ENCODE measurements around the gene TTYH2. TPM values are rescaled to one million over a fixed set of nuclear protein-coding genes. Genes with fewer than 3 reads are reported as not detected.
"Not testable (repeated sequence)": the region's sequence is repeated elsewhere in the genome, so short reads cannot be mapped to it uniquely, and the experiment has no call there.

The TTYH2 gene
- polyA plus RNA-seq, 4 donors = 14.8 to 39.4 (median 15.9) TPM

GRCh38 chr17:74252211-74252610, 38.8 kb downstream of the TTYH2 start:
- no peak for DNase-seq (ENCODE audit: low read depth in 4 of 4, low spot score in 3 of 4)

- no peak for DNase-seq (ENCODE audit: low read depth in 4 of 4, low spot score in 3 of 4)
These were observed 39.7 kb downstream of the TTYH2 start for GRCh38 chr17:74253036-74253435.

- no peak for DNase-seq (ENCODE audit: low read depth in 4 of 4, low spot score in 3 of 4)
These were observed 43.9 kb downstream of the TTYH2 start for GRCh38 chr17:74257311-74257710.

- DNase-seq (ENCODE audit: low read depth in 4 of 4, low spot score in 3 of 4) = no peak
These were observed 46.5 kb downstream of the TTYH2 start for GRCh38 chr17:74259667-74260524.

- no peak for DNase-seq (ENCODE audit: low read depth in 4 of 4, low spot score in 3 of 4)
These were observed 47.1 kb downstream of the TTYH2 start for GRCh38 chr17:74260525-74260850.

- DNase-seq (ENCODE audit: low read depth in 4 of 4, low spot score in 3 of 4) = no peak
These were observed 49.2 kb downstream of the TTYH2 start for GRCh38 chr17:74262601-74263000.

GRCh38 chr17:74267054-74267453, 53.7 kb downstream of the TTYH2 start:
- DNase-seq (ENCODE audit: low read depth in 4 of 4, low spot score in 3 of 4) = not testable (repeated sequence)

GRCh38 chr17:74267579-74267978, 54.2 kb downstream of the TTYH2 start:
- no peak for DNase-seq (ENCODE audit: low read depth in 4 of 4, low spot score in 3 of 4)

GRCh38 chr17:74267987-74268499, 54.7 kb downstream of the TTYH2 start:
- DNase-seq (ENCODE audit: low read depth in 4 of 4, low spot score in 3 of 4) = no peak

- DNase-seq (ENCODE audit: low read depth in 4 of 4, low spot score in 3 of 4) = no peak
These were observed 55.2 kb downstream of the TTYH2 start for GRCh38 chr17:74268558-74268957.

- DNase-seq (ENCODE audit: low read depth in 4 of 4, low spot score in 3 of 4) = no peak
These were observed 57.0 kb downstream of the TTYH2 start for GRCh38 chr17:74270333-74270732.

- no peak for DNase-seq (ENCODE audit: low read depth in 4 of 4, low spot score in 3 of 4)
These were observed 57.9 kb downstream of the TTYH2 start for GRCh38 chr17:74271281-74271680.

GRCh38 chr17:74271901-74272561, 58.7 kb downstream of the TTYH2 start:
- no peak for DNase-seq (ENCODE audit: low read depth in 4 of 4, low spot score in 3 of 4)

GRCh38 chr17:74272731-74273201, 59.4 kb downstream of the TTYH2 start:
- no peak for DNase-seq (ENCODE audit: low read depth in 4 of 4, low spot score in 3 of 4)

GRCh38 chr17:74274060-74274708, 60.8 kb downstream of the TTYH2 start, which contains the start of gene DNAI2:
TSS of gene DNAI2 (plus strand) at chr17:74274234. CDS start at chr17:74281818, 7,584 bp downstream.
- no peak for DNase-seq (ENCODE audit: low read depth in 4 of 4, low spot score in 3 of 4)

- no peak for DNase-seq (ENCODE audit: low read depth in 4 of 4, low spot score in 3 of 4)
These were observed 61.5 kb downstream of the TTYH2 start for GRCh38 chr17:74274709-74275340.

GRCh38 chr17:74276051-74276476, 62.7 kb downstream of the TTYH2 start:
- DNase-seq (ENCODE audit: low read depth in 4 of 4, low spot score in 3 of 4) = no peak

- DNase-seq (ENCODE audit: low read depth in 4 of 4, low spot score in 3 of 4) = no peak
These were observed 63.2 kb downstream of the TTYH2 start for GRCh38 chr17:74276541-74277009.

GRCh38 chr17:74277935-74278334, 64.6 kb downstream of the TTYH2 start:
- no peak for DNase-seq (ENCODE audit: low read depth in 4 of 4, low spot score in 3 of 4)

- not testable (repeated sequence) for DNase-seq (ENCODE audit: low read depth in 4 of 4, low spot score in 3 of 4)
These were observed 66.2 kb downstream of the TTYH2 start for GRCh38 chr17:74279617-74280016.

Measured in left renal pelvis (tissue), 4 donors.